ENCODE results near the gene LDLRAD3. TPM values are rescaled to one million over a fixed set of nuclear protein-coding genes. Genes with fewer than 3 reads are reported as not detected.

LDLRAD3 gene
- total and polyA plus RNA-seq, 9 donors = 14.5 to 32.4 (median 17.2) TPM

- H3K9me3 ChIP-seq = no peaks in the 10 kb centered on the region
- DNase-seq = no peak
- TF ChIP-seq CTCF (IDR thresholded peaks at IDR 0.05) (no peak), EP300 (IDR thresholded peaks at IDR 0.05) (no peak), POLR2A (IDR thresholded peaks at IDR 0.05) (no peak)
- intact Hi-C loops (cut with DNase I) = no loop called here
- WGBS, 3 donors = 96 to 98% (median 96%) methylated on average over 6 of the region's 6 CpGs
- H3K27me3 ChIP-seq = no peaks in the 10 kb centered on the region
- H3K4me3 ChIP-seq = no peak overlapping the region
- H3K4me1 ChIP-seq (ENCODE audit: insufficient read depth) = peaks cover 8% of the 10 kb centered on the region
- H3K27ac ChIP-seq = no peak overlapping the region
- H3K36me3 ChIP-seq = no peaks in the 10 kb centered on the region
Measured at GRCh38 chr11:36026315-36026968, 82.6 kb downstream of the LDLRAD3 start.

DNA sequence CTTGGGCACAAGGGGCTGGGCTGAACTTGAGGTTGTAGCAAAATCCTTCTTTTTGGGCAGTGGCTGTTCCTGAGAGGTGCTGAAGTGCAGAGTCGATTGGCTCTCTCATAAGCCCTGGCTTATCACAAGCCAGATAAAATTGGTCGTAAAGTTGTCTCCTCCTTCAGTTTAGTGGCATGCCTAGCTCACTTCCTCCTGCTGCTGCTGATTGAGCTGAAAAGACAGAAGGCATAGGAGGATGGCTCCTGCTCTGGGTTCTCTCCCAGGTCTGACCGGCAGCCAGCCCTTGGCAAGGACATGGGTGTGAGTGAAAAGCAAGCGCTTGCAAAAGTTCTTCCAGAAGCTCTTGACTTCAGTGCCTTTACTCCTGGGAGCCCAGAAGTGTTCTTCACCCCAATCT lies 83.9 kb downstream of the LDLRAD3 start:
- Histone ChIP-seq H3K36me3 (no peaks in the 10 kb centered on the region), H3K27me3 (no peaks in the 10 kb centered on the region), H3K4me1 (ENCODE audit: insufficient read depth) (peaks cover 8% of the 10 kb centered on the region), H3K4me3 (no peak overlapping the region), H3K9me3 (no peaks in the 10 kb centered on the region), H3K27ac (no peak overlapping the region)
- TF ChIP-seq CTCF (IDR thresholded peaks at IDR 0.05) (no peak), EP300 (IDR thresholded peaks at IDR 0.05) (no peak), POLR2A (IDR thresholded peaks at IDR 0.05) (no peak)
- no peak for DNase-seq
- intact Hi-C loops (cut with DNase I) = no loop called here
- WGBS, 3 donors = 53 to 64% (median 63%) methylated on average over 4 of the region's 4 CpGs

GRCh38 chr11:36029616-36030015 lies 85.8 kb downstream of the LDLRAD3 start:
- Histone ChIP-seq H3K9me3 (no peaks in the 10 kb centered on the region), H3K27me3 (no peaks in the 10 kb centered on the region), H3K4me3 (no peak overlapping the region), H3K4me1 (ENCODE audit: insufficient read depth) (peaks cover 5% of the 10 kb centered on the region), H3K36me3 (no peaks in the 10 kb centered on the region), H3K27ac (no peak overlapping the region)
- DNase-seq = no peak
- WGBS, 3 donors = 69 to 92% (median 78%) methylated on average over 4 of the region's 4 CpGs
- intact Hi-C loops (cut with DNase I) = no loop called here
- no peak for TF ChIP-seq CTCF (IDR thresholded peaks at IDR 0.05)
- TF ChIP-seq EP300 (IDR thresholded peaks at IDR 0.05) = no peak
- TF ChIP-seq POLR2A (IDR thresholded peaks at IDR 0.05) = no peak

DNA sequence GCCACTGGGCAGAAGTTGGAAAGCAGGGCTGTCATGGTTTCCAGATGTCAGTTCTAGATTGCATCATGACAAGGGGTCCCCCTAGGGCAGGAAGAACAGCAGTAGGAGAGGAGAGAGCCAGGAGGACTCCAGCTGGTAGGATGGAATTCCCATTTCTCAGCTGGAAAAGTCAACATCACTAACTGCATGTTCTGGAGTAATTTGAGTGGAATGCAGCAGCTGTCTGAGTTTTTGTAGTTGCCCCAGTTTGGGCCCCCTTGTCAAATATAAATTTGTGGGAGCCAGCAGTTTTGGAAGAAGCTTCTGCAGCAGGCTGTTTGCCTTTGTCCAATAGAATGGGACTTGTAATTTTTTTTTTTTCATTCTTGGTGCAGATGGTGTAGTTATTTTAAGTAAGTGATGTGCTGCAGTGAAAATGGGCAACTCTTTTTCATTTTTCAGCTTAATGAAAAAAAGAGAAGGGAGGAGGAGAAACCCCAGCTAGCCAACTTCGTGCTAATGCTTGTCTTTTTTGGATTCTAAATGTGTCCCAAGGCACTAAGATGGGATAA lies 86.9 kb downstream of the LDLRAD3 start:
- TF ChIP-seq CTCF (IDR thresholded peaks at IDR 0.05) (no peak), EP300 (IDR thresholded peaks at IDR 0.05) (no peak), POLR2A (IDR thresholded peaks at IDR 0.05) (no peak)
- Histone ChIP-seq H3K4me3 (no peak overlapping the region), H3K27ac (no peak overlapping the region), H3K4me1 (ENCODE audit: insufficient read depth) (peaks cover 9% of the 10 kb centered on the region), H3K27me3 (no peaks in the 10 kb centered on the region), H3K9me3 (no peaks in the 10 kb centered on the region), H3K36me3 (no peaks in the 10 kb centered on the region)
- DNase-seq = no peak
- intact Hi-C loops (cut with DNase I) = no loop called here
- 9 to 19% (median 19%) methylated on average over 1 of the region's 1 CpG for WGBS, 3 donors

All from ovary (tissue), 9 donors.